ENCODE data around the gene KIAA1328. TPM values are rescaled to one million over a fixed set of nuclear protein-coding genes. Genes with fewer than 3 reads are reported as not detected.

KIAA1328 gene
- total RNA-seq, 1 donor from 2014 or later = 11.9 TPM

DNA sequence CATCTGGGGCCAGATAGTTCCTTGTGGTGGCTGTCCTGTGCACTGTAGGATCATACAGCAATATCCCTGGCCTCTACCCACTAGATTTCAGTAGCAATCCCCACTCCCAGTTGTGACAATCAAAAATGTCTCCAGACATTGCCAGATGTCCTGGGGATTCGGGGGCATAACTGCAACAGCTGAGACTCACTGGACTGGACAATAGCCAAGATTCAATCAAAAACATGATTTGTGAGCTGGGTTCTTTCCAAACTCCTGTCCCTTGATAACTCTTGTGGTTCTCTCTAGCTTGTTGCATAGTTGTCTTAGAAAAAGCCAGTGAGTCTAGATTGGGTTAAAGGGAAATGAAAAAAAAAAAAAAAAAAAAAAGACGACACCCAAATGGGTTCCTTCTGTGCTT lies 443.3 kb downstream of the KIAA1328 start:
- H3K36me3 ChIP-seq = no peaks in the 10 kb centered on the region
- no peak overlapping the region for H3K27ac ChIP-seq
- no peak overlapping the region for H3K4me3 ChIP-seq
- H3K27me3 ChIP-seq = peaks cover 36% of the 10 kb centered on the region
- intact Hi-C loops (cut with DNase I) = no loop called here
- no peaks in the 10 kb centered on the region for H3K4me1 ChIP-seq
- TF ChIP-seq, protein P1, sequence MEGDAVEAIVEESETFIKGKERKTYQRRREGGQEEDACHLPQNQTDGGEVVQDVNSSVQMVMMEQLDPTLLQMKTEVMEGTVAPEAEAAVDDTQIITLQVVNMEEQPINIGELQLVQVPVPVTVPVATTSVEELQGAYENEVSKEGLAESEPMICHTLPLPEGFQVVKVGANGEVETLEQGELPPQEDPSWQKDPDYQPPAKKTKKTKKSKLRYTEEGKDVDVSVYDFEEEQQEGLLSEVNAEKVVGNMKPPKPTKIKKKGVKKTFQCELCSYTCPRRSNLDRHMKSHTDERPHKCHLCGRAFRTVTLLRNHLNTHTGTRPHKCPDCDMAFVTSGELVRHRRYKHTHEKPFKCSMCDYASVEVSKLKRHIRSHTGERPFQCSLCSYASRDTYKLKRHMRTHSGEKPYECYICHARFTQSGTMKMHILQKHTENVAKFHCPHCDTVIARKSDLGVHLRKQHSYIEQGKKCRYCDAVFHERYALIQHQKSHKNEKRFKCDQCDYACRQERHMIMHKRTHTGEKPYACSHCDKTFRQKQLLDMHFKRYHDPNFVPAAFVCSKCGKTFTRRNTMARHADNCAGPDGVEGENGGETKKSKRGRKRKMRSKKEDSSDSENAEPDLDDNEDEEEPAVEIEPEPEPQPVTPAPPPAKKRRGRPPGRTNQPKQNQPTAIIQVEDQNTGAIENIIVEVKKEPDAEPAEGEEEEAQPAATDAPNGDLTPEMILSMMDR (IDR thresholded peaks at IDR 0.05) = no peak
- no peak for ATAC-seq
- DNase-seq = no peak
- no peaks in the 10 kb centered on the region for H3K9me3 ChIP-seq

DNA sequence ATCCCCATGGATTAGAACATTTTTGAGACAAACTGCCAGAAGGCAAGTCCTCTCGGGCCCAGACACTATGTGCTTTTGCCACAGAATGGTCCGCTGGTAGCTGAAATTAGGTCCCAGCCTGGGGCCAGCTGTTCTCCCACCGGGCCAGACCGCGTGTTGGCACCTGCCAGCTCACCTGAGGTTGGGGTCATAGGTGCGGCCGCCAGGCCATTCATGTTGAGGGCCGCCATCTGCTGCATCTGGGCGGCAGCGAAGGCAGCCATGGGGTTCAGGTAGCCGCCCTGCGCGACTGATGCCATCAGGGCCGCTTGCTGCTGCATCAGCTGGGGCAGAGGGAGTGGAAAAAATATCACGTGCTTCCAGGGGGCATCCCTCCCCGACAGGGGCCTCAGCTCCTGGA lies 443.9 kb downstream of the KIAA1328 start:
- Histone ChIP-seq H3K9me3 (no peaks in the 10 kb centered on the region), H3K36me3 (no peaks in the 10 kb centered on the region), H3K27me3 (peaks cover 37% of the 10 kb centered on the region), H3K4me1 (no peaks in the 10 kb centered on the region), H3K27ac (no peak overlapping the region), H3K4me3 (no peak overlapping the region)
- no peak for DNase-seq
- intact Hi-C loops (cut with DNase I) = no loop called here
- ATAC-seq = no peak
- TF ChIP-seq, protein P1 (IDR thresholded peaks at IDR 0.05) = no peak

DNA sequence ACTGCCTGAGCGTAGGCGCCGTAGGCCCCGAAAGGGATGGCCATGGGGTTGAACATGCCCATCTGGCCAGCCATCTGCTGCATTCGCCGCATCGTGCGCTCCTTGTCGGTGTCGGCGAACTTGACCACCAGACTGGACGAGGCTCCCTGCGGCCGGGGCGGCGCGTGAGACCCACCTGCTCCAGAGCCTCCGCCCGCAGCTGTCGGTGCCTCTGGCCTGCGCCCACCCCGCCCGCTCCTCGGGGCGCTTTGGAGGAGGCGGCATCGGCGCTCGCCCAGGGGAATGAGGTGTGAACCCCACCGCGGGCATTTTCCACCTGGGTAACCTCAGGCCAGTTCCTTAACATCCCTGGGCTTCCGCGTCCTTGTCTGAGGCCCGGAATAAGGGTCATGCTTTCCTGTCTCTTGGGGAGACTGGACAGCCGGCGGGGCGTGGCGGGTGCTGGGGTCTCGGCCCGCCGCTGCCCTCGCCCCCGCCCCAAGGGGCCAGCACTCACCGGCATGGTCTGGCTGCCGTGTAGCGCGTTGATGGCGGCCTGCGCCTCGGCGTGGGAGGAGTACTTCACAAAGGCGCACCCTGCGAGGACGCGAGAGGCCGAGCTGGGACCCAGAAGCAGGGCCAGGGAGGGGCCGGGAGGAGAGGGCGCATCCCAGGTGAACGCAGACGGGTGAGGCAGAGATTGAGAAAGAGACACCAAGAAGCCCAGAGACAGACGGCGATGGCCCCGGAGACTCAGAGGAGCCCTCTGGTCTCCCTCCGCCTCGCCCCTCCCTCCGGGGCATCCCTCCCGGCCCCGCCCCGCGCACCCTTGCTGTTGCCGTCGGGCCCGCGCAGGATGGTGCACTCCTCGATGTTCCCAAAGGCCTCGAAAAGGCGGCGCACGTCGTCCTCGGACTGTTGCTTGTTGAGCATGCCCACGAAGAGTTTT lies 445.6 kb downstream of the KIAA1328 start:
- H3K27me3 ChIP-seq = peaks cover 37% of the 10 kb centered on the region

DNA sequence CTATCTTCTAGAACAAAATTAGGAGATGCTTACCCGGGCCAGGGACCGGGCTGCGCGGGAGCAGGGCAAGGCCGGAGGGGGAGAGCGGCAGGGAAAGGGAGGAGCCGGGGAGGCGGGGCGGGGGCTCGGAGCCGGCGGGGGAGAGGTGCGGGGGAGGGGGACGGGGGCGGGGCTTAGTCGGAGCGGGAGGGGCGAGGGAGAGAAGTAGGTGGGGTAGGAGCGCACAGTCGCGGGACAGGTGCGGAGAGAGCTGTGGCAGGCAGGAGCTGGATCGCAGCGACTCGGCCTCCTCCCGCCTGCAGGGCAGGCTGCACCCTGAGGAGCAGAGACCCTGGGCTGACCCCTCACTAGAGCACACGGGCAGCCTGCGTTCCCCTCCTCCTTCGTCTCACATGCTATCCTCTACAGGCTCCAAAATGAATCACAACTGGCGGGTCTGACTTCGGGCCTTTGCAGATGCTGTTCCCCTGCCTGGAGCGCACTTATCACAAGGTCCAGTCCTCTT lies 446.4 kb downstream of the KIAA1328 start:
- no peak overlapping the region for H3K4me3 ChIP-seq
- TF ChIP-seq, protein P1 (IDR thresholded peaks at IDR 0.05) = no peak
- no peaks in the 10 kb centered on the region for H3K9me3 ChIP-seq
- no peaks in the 10 kb centered on the region for H3K36me3 ChIP-seq
- DNase-seq (no peak), ATAC-seq (no peak)
- H3K27me3 ChIP-seq = peaks cover 37% of the 10 kb centered on the region
- intact Hi-C loops (cut with DNase I) = no loop called here
- no peaks in the 10 kb centered on the region for H3K4me1 ChIP-seq
- H3K27ac ChIP-seq = no peak overlapping the region

More for the DNA sequence above, 445.6 kb downstream of the KIAA1328 start:
- DNase-seq (no peak), ATAC-seq (no peak)
- H3K36me3 ChIP-seq = no peaks in the 10 kb centered on the region
- no peak overlapping the region for H3K27ac ChIP-seq
- no peak overlapping the region for H3K4me3 ChIP-seq
- H3K9me3 ChIP-seq = no peaks in the 10 kb centered on the region
- intact Hi-C loops (cut with DNase I) = no loop called here
- TF ChIP-seq, protein P1 (IDR thresholded peaks at IDR 0.05) = no peak
- H3K4me1 ChIP-seq = no peaks in the 10 kb centered on the region

DNA sequence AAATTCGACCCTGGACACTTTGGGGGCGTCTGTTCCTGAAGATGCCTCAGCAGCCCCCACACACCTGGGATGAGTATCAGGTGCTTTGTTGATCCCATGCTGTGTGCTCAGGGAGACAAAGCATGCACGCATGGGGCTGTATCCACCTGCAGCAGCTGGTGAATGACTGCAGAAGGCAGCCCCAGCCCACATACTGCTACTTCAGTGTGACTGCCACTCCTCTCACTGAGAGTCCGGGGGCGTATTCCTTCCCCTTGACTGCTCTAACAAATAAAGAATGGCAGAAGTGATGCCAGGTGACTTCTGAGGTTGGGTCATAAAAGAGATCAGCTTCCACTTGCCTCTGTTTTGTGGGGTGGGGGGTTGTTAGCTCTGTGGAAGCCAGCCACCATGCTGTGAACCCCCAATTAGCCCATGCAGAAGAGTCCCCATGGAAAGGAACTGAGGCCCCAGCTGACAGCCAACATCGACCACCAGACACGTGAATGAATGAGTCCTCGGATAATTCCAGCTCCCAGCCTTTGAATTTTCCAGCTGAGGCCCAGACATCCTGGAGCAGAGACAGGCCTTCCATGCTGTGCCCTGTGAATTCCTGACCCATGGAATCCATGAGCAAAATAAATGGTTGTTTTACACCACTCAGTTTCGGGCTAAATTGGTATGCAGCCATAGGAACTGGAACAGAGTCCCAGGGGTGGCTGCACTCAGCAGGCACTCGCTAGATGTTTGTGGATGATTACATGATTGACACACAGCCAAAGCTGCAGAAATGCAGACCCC lies 447.4 kb downstream of the KIAA1328 start:
- no peak overlapping the region for H3K4me3 ChIP-seq
- no peaks in the 10 kb centered on the region for H3K9me3 ChIP-seq
- H3K27ac ChIP-seq = no peak overlapping the region
- TF ChIP-seq, protein P1 (IDR thresholded peaks at IDR 0.05) = no peak
- ATAC-seq (no peak), DNase-seq (no peak)
- intact Hi-C loops (cut with DNase I) = no loop called here
- H3K4me1 ChIP-seq = no peaks in the 10 kb centered on the region
- H3K36me3 ChIP-seq = no peaks in the 10 kb centered on the region
- H3K27me3 ChIP-seq = peaks cover 37% of the 10 kb centered on the region

Data from upper lobe of right lung (tissue), 1 donor.